BLaER1 (cell line): ENCODE data around the gene LHPP.

Experiments
- H3K27ac ChIP-seq: shearing (Covaris generic); formaldehyde crosslinking; 2 replicates; pipeline ENCODE4 v1.8.1; 2022
- H3K27me3 ChIP-seq: shearing (Covaris generic); formaldehyde crosslinking; 2 replicates; pipeline ENCODE4 v1.8.1; 2022
- H3K36me3 ChIP-seq: shearing (Covaris generic); formaldehyde crosslinking; 2 replicates; pipeline ENCODE4 v1.8.1; 2022
- H3K4me1 ChIP-seq: shearing (Covaris generic); formaldehyde crosslinking; 2 replicates; pipeline ENCODE4 v1.8.1; 2022
- H3K4me2 ChIP-seq: shearing (Covaris generic); formaldehyde crosslinking; 2 replicates; pipeline ENCODE4 v1.8.1; 2022
- H3K4me3 ChIP-seq: shearing (Covaris generic); formaldehyde crosslinking; 2 replicates; pipeline ENCODE4 v1.8.1; 2022
- H3K9ac ChIP-seq: shearing (Covaris generic); formaldehyde crosslinking; 2 replicates; pipeline ENCODE4 v1.8.1; 2022
- H3K9me3 ChIP-seq: shearing (Covaris generic); formaldehyde crosslinking; 2 replicates; pipeline ENCODE4 v1.8.1; 2022
- H4K20me1 ChIP-seq: shearing (Covaris generic); formaldehyde crosslinking; 2 replicates; pipeline ENCODE4 v1.8.1; 2022
- Cebpa-rat ChIP-seq: shearing (Covaris generic); IDR thresholded peaks from 2 replicates; pipeline ENCODE4 v1.8.1; 2022

LHPP gene

DNA sequence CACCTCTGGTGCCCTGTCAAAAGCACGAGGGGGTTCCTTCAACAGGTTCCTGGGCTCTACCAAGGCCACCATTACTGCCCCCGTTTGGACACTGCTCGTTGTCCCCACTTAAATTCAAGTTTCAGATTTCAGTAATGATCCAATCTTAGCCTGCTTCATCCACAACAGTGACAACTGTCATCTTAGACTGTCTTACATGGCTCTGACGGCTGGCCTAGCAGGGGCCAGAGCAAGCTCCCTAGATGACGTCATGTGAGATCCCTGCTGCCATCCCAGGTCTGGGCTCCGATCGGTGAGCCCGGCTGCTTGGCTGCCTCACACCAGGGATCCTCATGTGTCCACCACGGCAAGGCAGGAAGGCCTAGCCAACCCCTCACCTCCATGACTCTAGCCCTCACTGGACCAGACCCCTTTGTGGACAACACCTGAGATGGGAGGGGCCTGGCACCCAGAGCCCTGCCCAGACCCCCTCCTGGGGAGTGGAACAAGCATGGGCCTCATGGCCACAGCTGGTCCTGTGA, 200.1 kb downstream of the LHPP start:
- no peak for TF ChIP-seq Cebpa-rat
- H3K9me3 ChIP-seq: no peaks in the 10 kb centered on the region
- H3K4me1 ChIP-seq: peaks cover 63% of the 10 kb centered on the region
- no peak overlapping the region for H3K4me3 ChIP-seq
- no peak overlapping the region for H3K9ac ChIP-seq
- no peaks in the 10 kb centered on the region for H3K27me3 ChIP-seq
- no peak overlapping the region for H3K27ac ChIP-seq
- no peak overlapping the region for H3K4me2 ChIP-seq
- peaks cover 95% of the 10 kb centered on the region for H4K20me1 ChIP-seq
- H3K36me3 ChIP-seq: peaks cover 65% of the 10 kb centered on the region

DNA sequence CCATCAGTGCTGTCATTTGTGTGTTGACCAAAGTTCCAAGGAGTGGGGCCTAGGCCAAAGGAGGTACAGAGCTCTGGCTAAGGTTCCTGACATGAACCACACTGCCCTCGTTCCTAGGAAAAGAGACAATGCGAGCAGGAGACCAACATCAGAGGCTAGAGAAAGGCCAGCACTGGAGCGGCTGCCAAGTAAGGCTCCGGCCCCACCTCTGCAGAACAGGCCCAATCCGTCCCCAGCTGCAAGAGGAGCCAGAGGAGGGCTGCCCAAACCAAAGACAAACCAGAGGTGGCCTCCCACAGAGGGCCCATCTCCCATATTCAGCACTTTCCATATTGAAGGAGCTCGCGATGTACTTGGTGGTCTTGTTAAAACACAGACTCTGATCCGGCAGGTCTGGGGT, 201.6 kb downstream of the LHPP start:
- no peaks in the 10 kb centered on the region for H3K9me3 ChIP-seq
- H3K27ac ChIP-seq: no peak overlapping the region
- no peak overlapping the region for H3K4me2 ChIP-seq
- peaks cover 98% of the 10 kb centered on the region for H4K20me1 ChIP-seq
- H3K4me1 ChIP-seq: peaks cover 58% of the 10 kb centered on the region
- peaks cover 80% of the 10 kb centered on the region for H3K36me3 ChIP-seq
- no peak overlapping the region for H3K9ac ChIP-seq
- no peak overlapping the region for H3K4me3 ChIP-seq
- no peaks in the 10 kb centered on the region for H3K27me3 ChIP-seq
- TF ChIP-seq Cebpa-rat: no peak
